Hematopoietic multipotent progenitor cell (in vitro differentiated cells): ENCODE measurements around the gene ANAPC2. TPM values are rescaled to one million over a fixed set of nuclear protein-coding genes. Genes with fewer than 3 reads are reported as not detected.
"Not testable (repeated sequence)": the region's sequence is repeated elsewhere in the genome, so short reads cannot be mapped to it uniquely, and the experiment has no call there.

Source experiments
- DNase-seq, 3 donors: peaks; one replicate each; pipeline ENCODE4 v3.0.0-alpha.2; 2011 to 2015; ENCODE audit warnings: low read depth in 2 of 3, low spot score in 2 of 3
- small RNA-seq: library from RNA; depleted of rRNA; stranded (forward); fragments of <200 nt; gene quantifications from one replicate; pipeline ENCODE3, GENCODE V24; 2012
- total RNA-seq: library from RNA; depleted of rRNA; stranded (reverse); fragments of >200 nt; gene quantifications from one replicate; pipeline ENCODE4 v1.2.3, GENCODE V29; 2012

ANAPC2 gene
- total RNA-seq, 1 donor = 59.8 TPM

GRCh38 chr9:137135154-137135553 lies 53.2 kb downstream of the ANAPC2 start:
- not testable (repeated sequence) for DNase-seq

DNA sequence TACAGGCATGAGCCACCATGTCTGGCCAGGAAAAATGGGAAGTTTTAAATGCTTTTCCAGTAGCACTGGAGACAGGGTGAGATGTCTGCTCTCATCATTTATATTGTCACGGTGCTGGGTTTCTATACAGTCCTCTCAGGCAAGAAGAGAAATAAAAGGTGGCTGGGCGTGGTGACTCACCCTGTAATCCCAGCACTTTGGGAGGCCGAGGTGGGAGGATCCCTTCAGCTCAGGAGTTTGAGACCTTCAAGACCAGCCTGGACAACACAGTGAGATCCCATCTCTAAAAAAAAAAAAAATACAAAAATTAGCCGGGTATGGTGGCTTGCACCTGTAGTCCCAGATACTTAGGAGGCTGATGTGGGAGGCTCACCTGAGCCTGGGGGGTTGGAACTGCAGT lies 54.2 kb downstream of the ANAPC2 start:
- DNase-seq = no peak

- no peak for DNase-seq
Measured at GRCh38 chr9:137130176-137130755, 58.1 kb downstream of the ANAPC2 start.

DNA sequence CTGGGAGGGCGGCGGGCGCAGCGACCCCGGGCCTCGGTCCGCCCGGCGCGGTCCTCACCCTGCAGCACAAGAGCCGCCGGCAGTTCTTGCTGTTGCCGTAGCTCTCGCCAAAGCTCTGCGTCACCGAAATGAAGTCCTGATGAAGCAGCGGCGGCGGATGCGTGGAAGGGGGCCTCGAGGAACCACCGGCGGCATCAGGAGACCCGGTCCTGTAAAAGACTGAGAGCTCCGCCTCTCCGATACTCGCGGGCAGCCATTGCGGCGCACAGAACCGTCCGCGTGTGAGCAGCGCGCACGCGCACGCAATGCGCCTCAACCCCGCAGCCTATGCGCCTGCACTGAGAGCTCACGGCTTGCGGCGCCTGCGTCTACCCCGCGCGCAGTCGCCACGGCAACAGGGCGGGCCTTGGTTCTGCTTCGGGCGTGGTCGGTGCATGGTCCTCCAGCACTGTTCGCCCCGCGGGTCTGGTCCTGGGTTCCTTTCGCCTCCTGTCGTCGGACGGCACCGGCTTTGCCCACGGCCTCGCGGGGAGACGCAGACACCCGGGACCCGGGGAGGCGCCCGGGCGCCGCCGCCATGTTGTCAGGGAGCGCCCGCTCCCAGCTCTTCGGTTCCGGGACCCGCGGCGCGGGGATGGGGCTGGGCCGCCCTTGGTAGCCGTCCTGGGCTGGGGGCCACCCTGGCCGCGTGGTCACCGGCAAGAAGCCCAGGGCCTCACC lies 58.7 kb downstream of the ANAPC2 start:
- peak; percentile 76 to 86 (median 86) for DNase-seq

- no peak for DNase-seq
Measured at GRCh38 chr9:137128862-137129455, 59.4 kb downstream of the ANAPC2 start.

GRCh38 chr9:137128158-137128861 lies 60.0 kb downstream of the ANAPC2 start:
- DNase-seq = no peak

DNA sequence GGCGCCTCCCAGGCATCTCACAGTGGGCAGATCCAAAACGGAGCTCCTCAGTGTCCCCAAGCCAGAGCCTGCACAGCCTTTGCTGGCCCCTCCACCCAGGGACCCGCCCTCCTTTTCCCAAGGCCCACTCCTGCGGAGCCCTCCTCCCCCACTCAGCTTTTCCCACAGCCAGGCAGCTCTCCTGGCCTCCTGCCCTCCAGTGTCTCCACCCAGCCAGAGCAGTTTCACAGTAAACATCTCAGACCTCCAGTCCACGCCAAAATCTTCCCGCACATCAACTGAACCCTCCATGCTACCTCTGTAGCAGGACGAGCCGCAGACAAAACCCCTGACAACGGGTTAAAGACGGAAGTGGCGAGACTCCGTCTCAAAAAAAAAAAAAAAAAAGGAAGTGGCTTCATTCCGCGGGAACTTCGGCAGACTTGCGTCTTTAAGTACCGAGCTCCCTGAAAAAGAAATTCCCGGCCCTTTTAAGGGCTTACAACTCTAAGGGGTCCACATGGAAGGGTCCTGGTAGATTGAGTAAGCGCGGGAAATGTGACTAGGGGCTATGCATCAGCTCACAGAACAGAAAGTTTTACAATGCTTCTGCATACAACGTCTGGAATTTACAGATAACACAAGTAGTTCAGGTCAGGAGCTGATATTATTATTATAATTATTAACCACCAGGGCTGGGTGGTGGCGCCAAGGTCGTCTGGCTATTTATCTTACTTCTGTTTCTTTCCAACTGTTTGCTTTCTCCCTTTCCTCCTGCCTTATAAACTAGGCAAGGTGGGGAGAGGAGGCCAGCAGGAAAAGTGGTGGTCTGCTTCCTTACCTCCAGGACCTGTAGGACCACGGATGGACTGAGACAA lies 60.8 kb downstream of the ANAPC2 start:
- peak in 2 of 3 donors; percentile 66 to 72 for DNase-seq

GRCh38 chr9:137126786-137127185 lies 61.6 kb downstream of the ANAPC2 start:
- no peak for DNase-seq

Small RNAs within 50 kb of the gene (small RNA-seq; reads per million reads assigned to genes)
- gene MIR3621 = not detected

Other genes starting within 250 kb of the ANAPC2 start
- 179 TPM for gene FBXW5, start 243.8 kb downstream of the ANAPC2 start, total RNA-seq
- 0.81 TPM for gene C8G, start 243.3 kb downstream of the ANAPC2 start, total RNA-seq
- gene LCN12, start 236.3 kb downstream of the ANAPC2 start, total RNA-seq = 0.54 TPM
- not detected for gene PTGDS, start 211.1 kb downstream of the ANAPC2 start, total RNA-seq
- not detected for gene LCNL1, start 205.6 kb downstream of the ANAPC2 start, total RNA-seq
- 16.7 TPM for gene PAXX, start 196.1 kb downstream of the ANAPC2 start, total RNA-seq
- gene CLIC3, start 192.0 kb downstream of the ANAPC2 start, total RNA-seq = 0.27 TPM
- 99.1 TPM for gene ABCA2, start 160.3 kb downstream of the ANAPC2 start, total RNA-seq
- gene FUT7, start 156.5 kb downstream of the ANAPC2 start, total RNA-seq = 14.3 TPM
- gene NPDC1, start 142.4 kb downstream of the ANAPC2 start, total RNA-seq = 51.2 TPM
- gene ENTPD2, start 134.5 kb downstream of the ANAPC2 start, total RNA-seq = not detected
- gene SAPCD2, start 118.0 kb downstream of the ANAPC2 start, total RNA-seq = 4.8 TPM
- gene UAP1L1, start 111.0 kb downstream of the ANAPC2 start, total RNA-seq = 14.8 TPM
- 70.8 TPM for gene MAN1B1, start 101.6 kb downstream of the ANAPC2 start, total RNA-seq
- gene DPP7, start 73.8 kb downstream of the ANAPC2 start, total RNA-seq = 154 TPM
- gene GRIN1, start 49.4 kb downstream of the ANAPC2 start, total RNA-seq = under 0.01 TPM
- 2.2 TPM for gene LRRC26, start 18.5 kb downstream of the ANAPC2 start, total RNA-seq
- not detected for gene TMEM210, start 16.5 kb downstream of the ANAPC2 start, total RNA-seq
- 78.4 TPM for gene SSNA1, start 116 bp upstream of the ANAPC2 start, total RNA-seq
- gene TPRN, start 12.2 kb upstream of the ANAPC2 start, total RNA-seq = 3.0 TPM
- gene TMEM203, start 17.1 kb upstream of the ANAPC2 start, total RNA-seq = 35.5 TPM
- 10.2 TPM for gene NDOR1, start 17.1 kb upstream of the ANAPC2 start, total RNA-seq
- gene RNF208, start 33.7 kb upstream of the ANAPC2 start, total RNA-seq = 1.3 TPM
- 0.27 TPM for gene CYSRT1, start 36.6 kb upstream of the ANAPC2 start, total RNA-seq
- not detected for gene RNF224, start 38.9 kb upstream of the ANAPC2 start, total RNA-seq
- not detected for gene SLC34A3, start 42.3 kb upstream of the ANAPC2 start, total RNA-seq
- gene TUBB4B, start 52.7 kb upstream of the ANAPC2 start, total RNA-seq = 141 TPM
- gene STPG3, start 62.7 kb upstream of the ANAPC2 start, total RNA-seq = 0.54 TPM
- 72.7 TPM for gene NELFB, start 66.8 kb upstream of the ANAPC2 start, total RNA-seq
- gene TOR4A, start 89.2 kb upstream of the ANAPC2 start, total RNA-seq = 25.0 TPM
- 5.1 TPM for gene NRARP, start 113.7 kb upstream of the ANAPC2 start, total RNA-seq
- 28.3 TPM for gene EXD3, start 234.6 kb upstream of the ANAPC2 start, total RNA-seq
- 4.6 TPM for gene NOXA1, start 234.8 kb upstream of the ANAPC2 start, total RNA-seq